Right lung (tissue), 5 donors: Measurements from ENCODE around the gene GPRIN2. TPM values are rescaled to one million over a fixed set of nuclear protein-coding genes. Genes with fewer than 3 reads are reported as not detected.
"Not testable (repeated sequence)": the region's sequence is repeated elsewhere in the genome, so short reads cannot be mapped to it uniquely, and the experiment has no call there.

Source experiments
- DNase-seq, 2 donors: peaks; one replicate each; pipeline ENCODE4 v3.0.0-alpha.2; 2013
- polyA plus RNA-seq, 5 donors: library from polyadenylated mRNA; unstranded; fragments of 120-200 nt; gene quantifications; one replicate each; pipeline versions ENCODE4 v1.2.1 to v1.2.3, GENCODE V29; 2013; ENCODE audit warnings: inconsistent platforms in 1 of 5, low replicate concordance in 1 of 5; ENCODE audit not compliant: insufficient read length in 5 of 5, insufficient read depth in 1 of 5

Gene GPRIN2
- polyA plus RNA-seq, 5 donors = 5.8 to 19.7 (median 12.7) TPM

DNA sequence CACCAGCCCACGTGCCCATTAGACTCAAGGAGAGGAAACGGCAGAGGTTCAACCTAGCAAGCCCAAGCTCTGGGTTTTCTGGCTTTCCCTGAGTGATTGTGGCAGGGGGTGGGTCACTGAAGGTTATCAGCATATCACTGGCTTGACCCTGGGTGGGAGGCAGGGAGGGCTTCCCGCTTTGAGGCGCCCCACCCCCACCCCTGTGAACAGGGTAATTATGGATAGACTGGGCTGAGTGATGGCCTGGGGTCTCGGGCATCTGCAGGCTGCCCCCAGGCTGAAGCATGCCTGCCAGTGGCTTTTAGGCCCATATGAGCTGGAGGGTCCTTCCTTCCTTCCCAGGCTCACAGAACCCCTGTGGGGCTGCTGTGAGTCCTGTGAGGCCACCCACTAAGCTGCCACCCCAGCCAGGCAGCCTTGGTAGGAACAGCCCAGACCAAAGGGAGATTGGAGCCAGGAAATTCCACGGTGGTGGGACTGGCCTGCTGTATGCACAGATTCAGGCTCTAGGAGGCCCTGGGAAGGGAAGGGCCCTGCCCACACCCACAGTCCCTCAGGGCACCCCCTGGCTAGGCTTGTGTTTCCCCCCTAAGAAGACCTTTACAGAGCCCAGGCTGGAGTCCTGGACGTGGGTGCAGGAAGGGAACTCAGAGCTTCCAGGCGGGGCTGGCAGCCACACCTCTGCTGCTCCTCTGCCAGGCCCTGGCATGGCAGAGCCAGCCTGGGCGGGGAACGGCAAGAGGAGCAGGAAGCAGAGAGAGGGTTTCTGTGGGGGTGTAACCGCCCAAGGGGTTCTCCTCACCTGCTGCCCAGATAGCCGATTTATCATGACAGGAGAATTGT lies 33.1 kb downstream of the GPRIN2 start:
- DNase-seq = no peak

DNA sequence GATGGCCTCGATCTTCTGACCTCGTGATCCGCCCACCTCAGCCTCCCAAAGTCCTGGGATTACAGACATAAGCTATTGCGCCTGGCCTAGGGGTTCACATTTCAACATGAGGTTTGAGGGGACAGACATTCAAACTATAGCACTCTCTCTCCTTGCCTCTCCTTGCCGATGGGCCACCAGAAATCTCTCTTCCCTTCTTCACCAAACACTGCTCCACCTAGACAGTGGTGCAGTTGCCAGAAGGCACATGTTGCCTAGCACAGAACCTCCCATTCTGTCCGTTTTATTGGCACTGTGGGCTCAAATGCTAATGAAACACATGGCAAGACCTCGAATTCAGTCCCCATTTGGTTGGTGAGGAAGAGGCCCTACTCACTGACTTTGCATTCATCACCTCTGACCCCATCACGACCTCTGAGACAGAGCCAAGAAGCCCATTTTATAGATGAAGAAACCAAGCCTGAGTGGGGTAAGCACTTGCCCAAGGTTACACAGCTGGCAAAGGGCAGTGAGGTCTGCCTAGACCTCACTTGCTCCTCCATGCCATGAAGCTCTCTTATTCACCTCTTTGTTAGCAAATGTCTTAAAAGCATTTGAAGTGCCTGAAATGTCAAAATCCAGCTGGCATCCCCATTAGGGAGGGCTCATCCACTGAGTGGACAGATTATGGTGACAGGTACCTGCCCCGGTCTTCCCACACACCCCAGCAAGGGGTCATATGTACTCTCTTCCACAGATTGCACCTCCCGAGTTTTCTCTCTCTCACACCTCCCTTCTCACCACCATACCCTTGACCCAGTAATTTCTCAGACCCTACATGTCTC lies 34.0 kb downstream of the GPRIN2 start:
- no peak for DNase-seq

DNA sequence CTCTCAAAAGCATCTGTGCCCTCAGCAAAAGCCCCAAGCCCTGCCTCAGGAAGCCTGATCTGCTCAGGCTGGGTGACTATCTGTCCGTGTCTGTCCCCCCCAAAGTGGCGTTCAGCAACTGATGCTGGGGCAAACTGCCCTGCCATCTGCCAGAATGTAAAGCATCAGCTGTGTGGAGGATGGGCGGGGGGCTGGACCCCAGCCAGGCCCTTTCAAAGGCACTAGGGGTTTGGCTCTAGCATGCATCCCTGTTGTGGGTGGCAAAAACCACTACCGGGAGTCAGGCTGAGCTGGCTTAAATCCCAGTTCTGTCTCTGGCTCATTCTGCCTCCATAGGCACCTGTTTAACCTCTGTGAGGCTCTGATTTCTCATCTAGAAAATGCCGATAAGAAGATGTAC lies 35.5 kb downstream of the GPRIN2 start:
- no peak for DNase-seq

DNA sequence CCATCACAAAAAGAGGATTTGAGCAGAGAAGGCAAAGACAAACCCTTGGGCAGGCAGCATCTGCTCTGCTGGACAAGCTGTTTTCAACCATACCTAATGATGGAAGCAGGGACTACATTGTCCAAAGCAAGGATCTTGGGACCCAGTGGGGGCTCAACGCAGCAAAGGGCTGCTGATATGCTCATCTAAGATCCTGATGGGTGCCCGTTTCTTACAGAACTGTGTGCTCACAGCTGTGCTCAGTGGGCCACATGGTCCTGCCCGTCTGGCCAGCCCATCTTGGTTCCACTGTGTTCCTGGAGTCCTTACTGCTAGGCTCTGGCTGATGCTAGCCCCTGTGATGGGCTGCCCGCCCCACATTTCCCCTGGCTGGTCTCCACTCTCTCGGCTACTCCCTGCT lies 36.1 kb downstream of the GPRIN2 start:
- no peak for DNase-seq

DNA sequence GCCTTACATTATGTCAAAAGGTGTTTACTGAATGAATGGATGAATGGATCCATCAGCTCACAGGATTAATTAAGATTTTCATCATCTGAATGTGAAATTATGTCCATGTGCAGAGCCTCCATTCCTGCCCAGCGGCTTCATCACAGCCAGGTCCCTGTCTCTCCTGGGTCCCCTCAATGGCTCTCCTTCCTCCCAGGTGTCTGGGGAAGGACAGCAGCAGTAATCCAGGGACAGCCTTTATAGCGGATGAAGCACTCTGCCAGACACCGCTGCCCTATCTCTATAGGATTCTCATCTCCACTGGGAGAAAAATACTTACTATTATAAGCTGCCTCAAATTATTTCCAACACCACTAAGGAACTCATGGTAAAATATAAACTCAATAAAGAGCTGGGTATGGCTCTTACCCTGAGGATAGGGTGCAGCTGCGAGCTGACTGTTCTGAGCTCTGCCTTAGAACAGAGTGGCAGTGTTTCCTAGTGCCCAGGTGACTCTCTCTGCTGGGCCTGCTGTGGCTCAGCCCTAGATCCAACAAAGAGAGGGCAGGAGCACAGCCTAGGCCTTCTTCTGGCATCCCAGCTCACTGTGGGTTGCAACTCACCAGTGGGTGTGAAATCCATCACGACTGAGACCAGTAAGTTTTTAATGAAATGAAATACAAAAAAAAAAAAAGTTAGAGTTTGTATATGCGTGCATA lies 38.3 kb downstream of the GPRIN2 start:
- DNase-seq = no peak

DNA sequence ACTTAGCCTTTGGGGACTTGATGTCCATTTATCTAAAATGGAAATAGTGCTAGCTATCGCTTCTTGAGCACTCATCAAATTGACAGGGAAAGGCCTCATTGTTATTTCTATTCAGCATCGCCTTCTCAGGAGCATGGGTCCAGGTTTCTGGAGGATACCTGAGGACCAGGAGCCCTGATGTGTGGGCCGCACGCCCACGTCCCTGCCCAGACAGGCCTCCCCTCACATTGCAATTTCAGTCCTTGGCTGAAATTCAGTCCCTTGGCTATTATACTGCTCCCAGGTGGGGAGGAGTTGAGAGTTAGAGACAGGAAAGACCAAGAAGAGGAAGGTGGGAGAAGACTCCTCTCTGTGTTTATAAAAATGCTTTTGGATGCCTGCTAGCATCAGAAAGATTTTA lies 38.9 kb downstream of the GPRIN2 start:
- DNase-seq = no peak

DNA sequence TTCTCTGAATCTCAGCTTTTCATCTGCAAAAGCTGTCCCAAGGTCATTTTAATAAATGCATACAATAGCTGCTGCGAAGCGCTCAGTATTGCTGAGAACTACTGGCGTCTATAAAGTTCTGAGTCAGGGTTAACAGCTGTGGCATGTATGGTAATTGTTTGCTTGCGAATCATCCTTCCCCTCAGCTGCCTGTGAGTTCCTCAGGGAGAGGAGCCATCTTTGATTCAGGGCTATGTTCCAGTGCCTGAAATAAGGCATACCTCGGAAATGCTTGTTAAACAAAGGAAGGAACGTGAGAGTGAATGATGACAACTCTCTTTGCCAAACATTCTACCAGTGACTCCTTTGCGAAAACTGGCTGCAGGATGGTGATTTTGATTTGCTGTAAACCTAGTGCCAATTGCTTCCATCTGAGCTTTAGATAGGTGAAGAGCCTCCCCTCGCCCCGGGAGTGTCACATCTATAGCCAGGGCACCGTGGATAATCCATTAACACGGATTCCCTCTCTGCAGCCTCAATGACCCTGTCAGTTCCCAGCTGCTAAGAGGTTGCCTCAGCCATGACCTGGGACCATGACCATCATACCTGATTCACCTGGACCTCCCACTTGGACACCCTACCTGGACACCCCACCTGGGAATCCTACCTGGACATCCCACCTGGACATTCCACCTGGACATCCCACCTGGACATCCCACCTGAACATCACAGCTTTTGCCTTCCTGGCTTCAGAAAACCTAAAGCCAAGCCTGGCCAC lies 39.6 kb downstream of the GPRIN2 start:
- DNase-seq = no peak

DNA sequence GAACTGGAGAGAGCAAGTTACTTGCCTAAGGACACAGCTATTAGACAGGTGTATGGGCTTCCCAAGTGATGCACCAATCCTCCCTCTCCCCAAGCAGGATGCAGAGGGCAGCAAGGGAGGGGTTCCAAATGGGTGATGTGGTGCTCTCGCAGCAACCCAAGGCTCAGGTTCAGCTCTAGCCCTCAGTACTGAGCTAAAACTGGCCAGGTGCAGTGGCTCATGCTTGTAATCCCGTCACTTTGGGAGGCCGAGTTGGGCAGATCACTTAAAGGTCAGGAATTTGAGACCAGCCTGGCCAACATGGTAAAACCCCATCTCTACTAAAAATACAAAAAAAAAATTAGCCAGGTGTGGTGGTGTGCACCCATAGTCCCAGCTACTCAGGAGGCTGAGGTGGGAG lies 40.7 kb downstream of the GPRIN2 start:
- DNase-seq = no peak

DNA sequence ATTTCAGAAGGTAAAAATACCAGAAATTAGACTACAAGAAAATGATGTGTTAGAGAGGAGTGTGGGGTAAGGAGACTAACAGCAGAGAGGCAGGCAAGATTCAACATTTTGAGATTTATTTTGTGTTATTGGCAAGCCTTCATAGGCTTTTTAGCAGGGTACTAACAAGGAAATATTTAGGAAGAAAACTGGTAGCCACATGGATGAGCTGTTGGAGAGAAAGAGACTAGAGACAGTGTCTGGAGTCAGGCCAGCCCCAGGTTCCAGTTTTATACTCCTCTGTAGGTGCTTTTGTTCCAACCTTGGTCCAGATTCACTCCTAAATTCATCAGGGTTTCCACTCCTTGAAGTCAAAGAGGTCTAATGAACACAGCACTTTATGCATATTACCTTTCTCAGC lies 41.1 kb downstream of the GPRIN2 start:
- DNase-seq = no peak

DNA sequence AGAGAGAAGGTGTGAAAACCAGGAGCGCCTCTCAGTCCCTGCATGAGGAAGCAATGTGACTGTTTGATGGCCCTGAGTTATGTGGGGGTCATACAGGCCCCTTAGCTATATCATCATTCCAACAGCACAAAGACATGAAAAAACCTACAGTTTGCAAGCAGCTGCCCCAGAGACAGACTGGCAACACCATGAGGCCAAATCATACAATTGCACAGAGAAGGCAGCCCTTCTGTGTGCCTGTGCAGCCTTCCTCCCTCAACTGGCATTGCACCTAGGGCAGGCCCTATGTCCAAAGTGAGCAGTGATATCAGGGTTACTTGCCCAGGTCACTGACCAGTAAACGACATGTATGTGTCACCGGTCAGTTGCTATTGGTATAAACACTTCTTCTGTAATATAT lies 41.6 kb downstream of the GPRIN2 start:
- DNase-seq = no peak

DNA sequence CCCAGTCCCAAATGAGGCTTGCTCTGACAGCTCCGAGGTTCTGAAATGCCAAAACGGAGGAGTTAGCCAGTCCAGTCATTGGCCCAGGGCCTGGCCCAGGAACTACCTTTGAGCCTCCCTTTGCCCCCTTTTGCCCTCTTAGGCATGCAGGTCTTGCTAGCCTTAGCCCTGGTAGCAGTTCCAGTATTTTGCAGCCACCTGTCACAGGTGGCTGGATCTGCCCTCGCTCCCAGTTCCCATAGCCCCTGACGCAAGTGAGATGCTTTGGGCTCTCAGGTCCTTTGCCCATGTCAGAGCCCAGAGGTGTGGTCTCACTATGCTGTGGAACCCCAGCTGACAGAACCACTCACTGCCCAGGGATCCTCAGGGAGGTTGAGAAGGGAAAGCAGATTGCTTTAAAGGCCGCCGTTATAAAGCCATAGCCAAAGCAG lies 42.0 kb downstream of the GPRIN2 start:
- no peak for DNase-seq

DNA sequence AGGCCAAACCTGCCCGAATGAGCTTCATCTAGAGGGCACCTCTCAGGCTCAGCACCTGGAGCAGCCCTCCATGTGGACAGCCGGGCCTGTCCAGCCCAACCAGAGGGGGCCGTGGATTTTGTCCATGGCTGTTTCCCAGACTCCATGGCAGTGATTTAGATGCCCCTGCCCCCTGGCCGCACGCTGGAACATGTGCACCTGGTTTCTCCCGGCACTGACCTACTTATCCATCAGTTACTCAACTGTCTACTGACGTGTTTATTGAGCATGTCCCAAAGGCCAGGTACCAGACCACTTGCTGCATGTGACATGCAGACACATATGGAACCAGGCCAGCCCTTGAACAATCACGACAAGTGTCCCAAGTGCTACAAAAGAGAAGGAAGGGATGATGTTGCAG lies 43.1 kb downstream of the GPRIN2 start:
- DNase-seq = not testable (repeated sequence)

DNA sequence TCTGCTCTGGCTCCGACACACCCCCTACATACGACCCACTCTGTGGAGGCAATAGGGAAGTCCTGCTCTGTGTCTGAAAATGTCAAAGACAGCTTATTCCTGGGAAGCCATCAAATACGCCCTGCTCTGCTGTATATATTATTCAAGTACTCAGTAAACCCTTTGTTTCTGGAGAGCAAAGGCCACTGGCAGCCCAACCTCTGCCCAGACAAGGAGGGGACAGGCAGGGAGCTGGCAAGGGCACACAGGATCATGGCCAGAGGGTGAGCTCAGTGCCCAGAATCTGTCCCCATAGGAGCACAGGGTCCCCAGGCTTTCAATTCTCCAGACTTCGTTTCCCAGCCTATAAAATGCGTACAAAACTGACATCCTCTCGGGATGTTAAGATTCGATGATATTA lies 43.7 kb downstream of the GPRIN2 start:
- DNase-seq = not testable (repeated sequence)

DNA sequence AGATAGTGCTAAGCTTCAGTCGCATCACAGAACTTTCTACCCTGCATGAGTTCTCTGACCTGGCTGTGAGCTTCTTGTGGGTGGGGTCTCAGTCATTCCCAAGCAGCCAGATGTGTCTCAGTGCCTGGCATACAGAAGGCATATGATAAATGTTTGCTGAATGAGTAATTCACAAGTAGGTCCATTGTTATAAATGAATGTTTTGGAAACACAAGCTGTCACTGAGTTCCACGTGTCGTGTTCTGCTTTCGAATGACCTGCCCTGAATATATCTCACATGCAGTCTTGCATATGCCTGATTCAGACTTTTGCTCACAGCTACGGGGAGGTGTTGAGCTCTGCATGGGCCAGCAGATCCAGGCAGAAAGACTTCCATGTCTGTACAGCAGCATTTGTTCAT lies 44.5 kb downstream of the GPRIN2 start:
- DNase-seq = not testable (repeated sequence)

Other genes starting within 250 kb of the GPRIN2 start
- 1 to 10 TPM in 4 of 5 donors, under 1 TPM in 1; 0.19 to 2.1 (median 1.6) TPM for gene ANXA8L1, start 180.9 kb downstream of the GPRIN2 start, polyA plus RNA-seq
- gene NPY4R, start 90.7 kb downstream of the GPRIN2 start, polyA plus RNA-seq = under 1 TPM in 4 of 5 donors, not detected in 1; 0.37 to 0.81 (median 0.62) TPM
- 10 to 100 TPM; 20.1 to 29.0 (median 26.5) TPM for gene SYT15, start 22.5 kb upstream of the GPRIN2 start, polyA plus RNA-seq